Mucosa of stomach (tissue), 1 donor: ENCODE data around the gene BRD8.

Experiments
- H3K27me3 ChIP-seq: one replicate; pipeline ENCODE4 v1.7.0; 2013; ENCODE audit warnings: mild to moderate bottlenecking, low read length; ENCODE audit not compliant: control insufficient read depth, insufficient read depth
- H3K36me3 ChIP-seq: one replicate; pipeline ENCODE4 v1.7.0; 2013; ENCODE audit warnings: low read length; ENCODE audit not compliant: control insufficient read depth, insufficient read depth
- H3K4me1 ChIP-seq: one replicate; pipeline ENCODE4 v1.7.0; 2013; ENCODE audit warnings: mild to moderate bottlenecking, low read length; ENCODE audit not compliant: control insufficient read depth, insufficient read depth
- H3K4me3 ChIP-seq: one replicate; pipeline ENCODE4 v1.7.0; 2013; ENCODE audit warnings: low read length
- H3K9ac ChIP-seq: one replicate; pipeline ENCODE4 v1.7.0; 2013; ENCODE audit warnings: mild to moderate bottlenecking, low read length, moderate library complexity
- H3K9me3 ChIP-seq: one replicate; pipeline ENCODE4 v1.7.0; 2013; ENCODE audit warnings: mild to moderate bottlenecking, low read length, moderate library complexity; ENCODE audit not compliant: control insufficient read depth
- donor health status: Pancreatic carcinoma.

The BRD8 gene

GRCh38 chr5:138093036-138093435, 85.4 kb downstream of the BRD8 start:
- H3K9ac ChIP-seq, result no peak overlapping the region
- H3K27me3 ChIP-seq, result no peaks in the 10 kb centered on the region
- H3K36me3 ChIP-seq, result no peaks in the 10 kb centered on the region
- no peak overlapping the region for H3K4me3 ChIP-seq
- H3K4me1 ChIP-seq, result no peaks in the 10 kb centered on the region
- no peaks in the 10 kb centered on the region for H3K9me3 ChIP-seq

GRCh38 chr5:138092301-138092700, 86.1 kb downstream of the BRD8 start:
- Histone ChIP-seq H3K9me3 (no peaks in the 10 kb centered on the region), H3K9ac (no peak overlapping the region), H3K4me3 (no peak overlapping the region), H3K4me1 (no peaks in the 10 kb centered on the region), H3K36me3 (no peaks in the 10 kb centered on the region), H3K27me3 (no peaks in the 10 kb centered on the region)

GRCh38 chr5:138091685-138092084, 86.7 kb downstream of the BRD8 start:
- Histone ChIP-seq H3K9ac (no peak overlapping the region), H3K4me1 (no peaks in the 10 kb centered on the region), H3K4me3 (no peak overlapping the region), H3K27me3 (no peaks in the 10 kb centered on the region), H3K9me3 (no peaks in the 10 kb centered on the region), H3K36me3 (no peaks in the 10 kb centered on the region)
